Kidney capillary endothelial cell (primary cell): ENCODE results near the gene ADAMTSL5.
"Not testable (repeated sequence)": the region's sequence is repeated elsewhere in the genome, so short reads cannot be mapped to it uniquely, and the experiment has no call there.

Experiments used
- DNase-seq: peaks from one replicate; pipeline ENCODE4 v3.0.0-alpha.2; 2018; ENCODE audit warnings: low spot score

ADAMTSL5 gene

GRCh38 chr19:1478934-1479707 lies 33.7 kb downstream of the ADAMTSL5 start, which contains the start of gene C19orf25:
Gene C19orf25 (minus strand): TSS chr19:1479215. CDS start chr19:1478903, 312 bp downstream.
- peak; percentile 85 for DNase-seq

- DNase-seq: not testable (repeated sequence)
Observed at GRCh38 chr19:1477056-1477455, 35.8 kb downstream of the ADAMTSL5 start.

- DNase-seq: no peak
Observed at GRCh38 chr19:1475751-1476437, 36.9 kb downstream of the ADAMTSL5 start.

GRCh38 chr19:1474765-1475351 lies 38.0 kb downstream of the ADAMTSL5 start:
- no peak for DNase-seq

- no peak for DNase-seq
Observed at GRCh38 chr19:1474011-1474764, 38.6 kb downstream of the ADAMTSL5 start.

- DNase-seq: no peak
Observed at GRCh38 chr19:1473085-1473851, 39.6 kb downstream of the ADAMTSL5 start.

- no peak for DNase-seq
Observed at GRCh38 chr19:1472231-1473084, 40.4 kb downstream of the ADAMTSL5 start.

GRCh38 chr19:1471515-1472160 lies 41.2 kb downstream of the ADAMTSL5 start:
- no peak for DNase-seq

GRCh38 chr19:1471010-1471514 lies 41.8 kb downstream of the ADAMTSL5 start:
- DNase-seq: no peak

- no peak for DNase-seq
Observed at GRCh38 chr19:1470305-1471009, 42.4 kb downstream of the ADAMTSL5 start.

- DNase-seq: no peak
Observed at GRCh38 chr19:1470055-1470304, 42.8 kb downstream of the ADAMTSL5 start.

- DNase-seq: no peak
Observed at GRCh38 chr19:1469255-1470054, 43.4 kb downstream of the ADAMTSL5 start.

- no peak for DNase-seq
Observed at GRCh38 chr19:1468821-1469254, 44.0 kb downstream of the ADAMTSL5 start.

- DNase-seq: no peak
Observed at GRCh38 chr19:1468274-1468820, 44.5 kb downstream of the ADAMTSL5 start.

- no peak for DNase-seq
Observed at GRCh38 chr19:1467490-1468273, 45.1 kb downstream of the ADAMTSL5 start.

- DNase-seq: no peak
Observed at GRCh38 chr19:1467215-1467489, 45.7 kb downstream of the ADAMTSL5 start.

GRCh38 chr19:1466461-1467214 lies 46.2 kb downstream of the ADAMTSL5 start:
- no peak for DNase-seq
